HepG2 (cell line): Measurements from ENCODE around the gene RRP36. TPM values are rescaled to one million over a fixed set of nuclear protein-coding genes. Genes with fewer than 3 reads are reported as not detected.

Experiments
- AKAP8 ChIP-seq: sonication (generic); formaldehyde crosslinking; IDR thresholded peaks from 2 replicates; pipeline ENCODE4 v1.5.1; 2020; ENCODE audit warnings: mild to moderate bottlenecking, missing genetic modification reagents
- JUND ChIP-seq: sonication (generic); formaldehyde crosslinking; IDR thresholded peaks from 2 replicates; pipeline ENCODE4 v1.8.0; 2022; ENCODE audit warnings: mild to moderate bottlenecking, missing genetic modification reagents
- NCOA1 ChIP-seq: sonication (generic); formaldehyde crosslinking; IDR thresholded peaks from 2 replicates; pipeline ENCODE4 v1.9.0; 2021; ENCODE audit warnings: missing genetic modification reagents
- PRDM15 ChIP-seq: sonication (generic); formaldehyde crosslinking; IDR thresholded peaks from 2 replicates; pipeline ENCODE4 v1.4.0; 2020; ENCODE audit warnings: missing genetic modification reagents
- SIN3A ChIP-seq: IDR thresholded peaks from 2 replicates; pipeline ENCODE4 v1.6.1; 2011; ENCODE audit warnings: low read depth, mild to moderate bottlenecking, control low read depth, low read length, borderline replicate concordance
- SKI ChIP-seq: fragments of 450-650 bp; IDR thresholded peaks from one replicate; pipeline ENCODE4 v1.6.1; 2018; ENCODE audit warnings: mild to moderate bottlenecking; ENCODE audit not compliant: partially characterized antibody
- SMARCC2 ChIP-seq: fragments of 450-650 bp; IDR thresholded peaks from 2 replicates; pipeline ENCODE4 v1.6.1; 2017; ENCODE audit warnings: antibody characterized with exemption, mild to moderate bottlenecking
- SOX6 ChIP-seq, 2 experiments: fragments of 450-650 bp in 1 of 2; sonication (generic) in 1 of 2; formaldehyde crosslinking in 1 of 2; IDR thresholded peaks; 2 replicates each; pipeline versions ENCODE4 v1.4.0 to v1.6.1; 2017 to 2020; ENCODE audit warnings: antibody characterized with exemption in 1 of 2, mild to moderate bottlenecking in 1 of 2, missing genetic modification reagents in 1 of 2
- SRY ChIP-seq: sonication (generic); formaldehyde crosslinking; IDR thresholded peaks from 2 replicates; pipeline ENCODE4 v1.8.0; 2022; ENCODE audit warnings: mild to moderate bottlenecking, missing genetic modification reagents
- ZBTB3 ChIP-seq: sonication (generic); formaldehyde crosslinking; IDR thresholded peaks from 2 replicates; pipeline ENCODE4 v1.4.0; 2020; ENCODE audit warnings: low read depth, mild to moderate bottlenecking, moderate library complexity, missing genetic modification reagents, borderline replicate concordance
- ZBTB7B ChIP-seq: sonication (generic); formaldehyde crosslinking; IDR thresholded peaks from 2 replicates; pipeline ENCODE4 v1.4.0; 2020; ENCODE audit warnings: missing genetic modification reagents
- ZNF138 ChIP-seq: sonication (generic); formaldehyde crosslinking; IDR thresholded peaks from 2 replicates; pipeline ENCODE4 v1.5.0; 2020; ENCODE audit warnings: mild to moderate bottlenecking, low read depth, missing genetic modification reagents
- ZNF251 ChIP-seq: sonication (generic); formaldehyde crosslinking; IDR thresholded peaks from 2 replicates; pipeline ENCODE4 v1.9.0; 2021; ENCODE audit warnings: mild to moderate bottlenecking, missing genetic modification reagents
- ZNF354B ChIP-seq: sonication (generic); formaldehyde crosslinking; IDR thresholded peaks from 2 replicates; pipeline ENCODE4 v1.8.0; 2022; ENCODE audit warnings: mild to moderate bottlenecking, missing genetic modification reagents
- ZNF383 ChIP-seq: sonication (generic); formaldehyde crosslinking; IDR thresholded peaks from 2 replicates; pipeline ENCODE4 v1.4.0; 2020; ENCODE audit warnings: missing genetic modification reagents, mild to moderate bottlenecking, borderline replicate concordance
- ZNF556 ChIP-seq: sonication (generic); formaldehyde crosslinking; IDR thresholded peaks from 2 replicates; pipeline ENCODE4 v1.4.0; 2020; ENCODE audit warnings: mild to moderate bottlenecking, missing genetic modification reagents, borderline replicate concordance
- ZNF564 ChIP-seq: sonication (generic); formaldehyde crosslinking; IDR thresholded peaks from 2 replicates; pipeline ENCODE4 v1.8.1; 2023; ENCODE audit warnings: mild to moderate bottlenecking, missing genetic modification reagents
- ZNF629 ChIP-seq: sonication (generic); formaldehyde crosslinking; conservative IDR thresholded peaks from 2 replicates; pipeline ENCODE4 v1.5.0; 2020; ENCODE audit warnings: missing genetic modification reagents
- polyA plus RNA-seq, 8 experiments: library from polyadenylated mRNA; depleted of rRNA in 3 of 8; stranded (reverse) in 7 of 8; unstranded in 1 of 8; fragments of >200 nt; fragmentation: Illumina TruSeq in 4 of 8; extraction: Trizol in 4 of 8; gene quantifications; 2 replicates each; pipeline versions ENCODE4 v1.2.1 to v1.2.3, GENCODE V29; 2011 to 2016; ENCODE audit warnings: low read depth in 4 of 8, missing spikeins in 1 of 8, mixed read lengths in 1 of 8; ENCODE audit not compliant: insufficient read depth in 1 of 8
- total RNA-seq, 5 experiments: library from RNA; depleted of rRNA; stranded (reverse); fragments of >200 nt; fragmentation: Illumina TruSeq; extraction: Trizol; gene quantifications; 2 replicates each; pipeline ENCODE4 v1.2.3, GENCODE V29; 2016; ENCODE audit warnings: low read depth in 1 of 5
- TF ChIP-seq, protein P1 (sequence below): sonication (generic); formaldehyde crosslinking; IDR thresholded peaks from 2 replicates; pipeline ENCODE4 v1.4.0; 2020; ENCODE audit warnings: missing genetic modification reagents, borderline replicate concordance

RRP36 gene
- total and polyA plus RNA-seq, 2 of the 13 experiments (the other 11 are each of a cell fraction or from before 2014, with no cell fraction given): 29.5 to 144 TPM

- TF ChIP-seq ZBTB3 (CRISPR knock-in tag) (0 out of 2 replicates have a peak, but pooled peaks have one; percentile 60), ZNF564 (peak; percentile 22; the same call in 1 of the 2 replicates), ZNF138 (CRISPR knock-in tag) (0 out of 2 replicates have a peak, but pooled peaks have one; percentile 49), ZNF383 (CRISPR knock-in tag) (peak; percentile 40; the same call in 1 of the 2 replicates), SKI (peak; percentile 16), ZNF629 (CRISPR knock-in tag) (peak; percentile 64), SOX6 (IDR thresholded peaks at IDR 0.05) (no peak), SOX6 (CRISPR knock-in tag; IDR thresholded peaks at IDR 0.05) (no peak), NCOA1 (CRISPR knock-in tag) (no peak), ZNF354B (CRISPR knock-in tag) (peak; percentile 53; the same call in 1 of the 2 replicates), JUND (CRISPR knock-in tag) (peak; percentile 44; the same call in 1 of the 2 replicates), ZNF251 (CRISPR knock-in tag) (0 out of 2 replicates have a peak, but pooled peaks have one; percentile 38), AKAP8 (CRISPR knock-in tag) (peak; percentile 37; the same call in 1 of the 2 replicates), ZBTB7B (CRISPR knock-in tag) (peak; percentile 70; the same call in 1 of the 2 replicates), PRDM15 (CRISPR knock-in tag) (peak; percentile 98), SRY (CRISPR knock-in tag) (peak; percentile 79; the same call in 1 of the 2 replicates), SMARCC2 (no peak), ZNF556 (CRISPR knock-in tag) (peak; percentile 65; the same call in 1 of the 2 replicates), SIN3A (peak; percentile 40; the same call in 1 of the 2 replicates)
- TF ChIP-seq, protein P1, sequence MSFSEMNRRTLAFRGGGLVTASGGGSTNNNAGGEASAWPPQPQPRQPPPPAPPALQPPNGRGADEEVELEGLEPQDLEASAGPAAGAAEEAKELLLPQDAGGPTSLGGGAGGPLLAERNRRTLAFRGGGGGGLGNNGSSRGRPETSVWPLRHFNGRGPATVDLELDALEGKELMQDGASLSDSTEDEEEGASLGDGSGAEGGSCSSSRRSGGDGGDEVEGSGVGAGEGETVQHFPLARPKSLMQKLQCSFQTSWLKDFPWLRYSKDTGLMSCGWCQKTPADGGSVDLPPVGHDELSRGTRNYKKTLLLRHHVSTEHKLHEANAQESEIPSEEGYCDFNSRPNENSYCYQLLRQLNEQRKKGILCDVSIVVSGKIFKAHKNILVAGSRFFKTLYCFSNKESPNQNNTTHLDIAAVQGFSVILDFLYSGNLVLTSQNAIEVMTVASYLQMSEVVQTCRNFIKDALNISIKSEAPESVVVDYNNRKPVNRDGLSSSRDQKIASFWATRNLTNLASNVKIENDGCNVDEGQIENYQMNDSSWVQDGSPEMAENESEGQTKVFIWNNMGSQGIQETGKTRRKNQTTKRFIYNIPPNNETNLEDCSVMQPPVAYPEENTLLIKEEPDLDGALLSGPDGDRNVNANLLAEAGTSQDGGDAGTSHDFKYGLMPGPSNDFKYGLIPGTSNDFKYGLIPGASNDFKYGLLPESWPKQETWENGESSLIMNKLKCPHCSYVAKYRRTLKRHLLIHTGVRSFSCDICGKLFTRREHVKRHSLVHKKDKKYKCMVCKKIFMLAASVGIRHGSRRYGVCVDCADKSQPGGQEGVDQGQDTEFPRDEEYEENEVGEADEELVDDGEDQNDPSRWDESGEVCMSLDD (CRISPR knock-in tag): 0 out of 2 replicates have a peak, but pooled peaks have one; percentile 61
Observed at GRCh38 chr6:43076464-43077332, 55.3 kb downstream of the RRP36 start (continued).
